Parathyroid adenoma (tissue), 2 donors: Measurements from ENCODE around the gene MCTS1.

Source experiments
- H2AFZ ChIP-seq: fragments of 300-600 bp; sonication (generic); one replicate; pipeline ENCODE4 v1.7.0; 2017; ENCODE audit warnings: antibody characterized with exemption, mild to moderate bottlenecking
- H3K27ac ChIP-seq: fragments of 300-600 bp; sonication (generic); one replicate; pipeline ENCODE4 v1.7.0; 2017
- H3K27me3 ChIP-seq: fragments of 300-600 bp; sonication (generic); one replicate; pipeline ENCODE4 v1.7.0; 2017; ENCODE audit warnings: low read length; ENCODE audit not compliant: control insufficient read depth, insufficient read depth
- H3K36me3 ChIP-seq: fragments of 300-600 bp; sonication (generic); one replicate; pipeline ENCODE4 v1.7.0; 2017; ENCODE audit warnings: low read length; ENCODE audit not compliant: control insufficient read depth, insufficient read depth
- H3K4me1 ChIP-seq: fragments of 300-600 bp; sonication (generic); one replicate; pipeline ENCODE4 v1.7.0; 2017; ENCODE audit warnings: control low read depth
- H3K4me2 ChIP-seq: fragments of 300-600 bp; sonication (generic); one replicate; pipeline ENCODE4 v1.7.0; 2017; ENCODE audit warnings: low read length
- H3K4me3 ChIP-seq: fragments of 300-600 bp; sonication (generic); one replicate; pipeline ENCODE4 v1.7.0; 2017; ENCODE audit warnings: low read depth, low read length
- H3K79me2 ChIP-seq: fragments of 300-600 bp; sonication (generic); one replicate; pipeline ENCODE4 v1.7.0; 2017; ENCODE audit warnings: control low read depth
- H3K9ac ChIP-seq: fragments of 300-600 bp; sonication (generic); one replicate; pipeline ENCODE4 v1.7.0; 2017; ENCODE audit warnings: mild to moderate bottlenecking
- H3K9me3 ChIP-seq: fragments of 300-600 bp; sonication (generic); one replicate; pipeline ENCODE4 v1.7.0; 2017; ENCODE audit warnings: low read length; ENCODE audit not compliant: control insufficient read depth
- TF ChIP-seq, protein P1 (sequence below): fragments of 300-600 bp; sonication (generic); IDR thresholded peaks from one replicate; pipeline ENCODE4 v1.7.0; 2017; ENCODE audit warnings: antibody characterized with exemption, mild to moderate bottlenecking
- donor health status: primary hyperparathyroidism.

The MCTS1 gene

DNA sequence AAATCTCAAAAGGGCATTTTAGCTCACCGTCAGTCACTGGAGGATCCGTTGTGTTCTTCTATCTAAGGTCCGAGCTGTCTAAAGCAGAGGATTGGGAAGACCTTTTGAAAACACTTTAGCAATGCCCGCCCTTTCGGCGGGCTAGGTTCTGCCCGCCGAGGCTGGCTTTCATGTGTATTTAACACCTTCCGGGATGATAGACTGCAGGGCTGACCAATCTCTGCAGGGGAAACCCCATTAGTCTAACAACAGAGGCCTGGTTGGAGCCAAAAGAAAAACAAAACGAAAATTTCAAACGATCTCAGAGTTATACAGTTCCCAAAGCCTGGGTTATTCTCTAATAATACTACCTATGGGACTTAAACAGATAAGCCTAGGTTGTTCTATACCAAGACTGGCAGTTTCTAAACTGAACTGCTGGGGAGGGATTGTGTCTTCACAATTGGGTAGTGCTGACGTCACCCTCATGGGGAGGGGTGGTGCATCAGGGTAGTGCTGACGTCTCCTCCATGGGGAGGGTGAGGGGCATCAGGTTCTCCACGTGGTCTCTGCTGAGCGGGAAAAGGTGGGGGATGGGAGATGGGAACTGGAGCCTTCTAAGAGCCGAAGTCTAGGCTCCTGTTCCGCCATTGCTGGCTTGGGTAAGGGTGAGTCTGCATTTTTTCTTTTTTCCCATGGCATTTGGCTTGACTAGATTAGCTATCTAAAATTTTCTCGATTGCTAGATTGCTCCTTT, 28.4 kb upstream of the MCTS1 start:
- Histone ChIP-seq H3K27ac (no peak overlapping the region), H3K4me3 (no peak overlapping the region)
- TF ChIP-seq, protein P1, sequence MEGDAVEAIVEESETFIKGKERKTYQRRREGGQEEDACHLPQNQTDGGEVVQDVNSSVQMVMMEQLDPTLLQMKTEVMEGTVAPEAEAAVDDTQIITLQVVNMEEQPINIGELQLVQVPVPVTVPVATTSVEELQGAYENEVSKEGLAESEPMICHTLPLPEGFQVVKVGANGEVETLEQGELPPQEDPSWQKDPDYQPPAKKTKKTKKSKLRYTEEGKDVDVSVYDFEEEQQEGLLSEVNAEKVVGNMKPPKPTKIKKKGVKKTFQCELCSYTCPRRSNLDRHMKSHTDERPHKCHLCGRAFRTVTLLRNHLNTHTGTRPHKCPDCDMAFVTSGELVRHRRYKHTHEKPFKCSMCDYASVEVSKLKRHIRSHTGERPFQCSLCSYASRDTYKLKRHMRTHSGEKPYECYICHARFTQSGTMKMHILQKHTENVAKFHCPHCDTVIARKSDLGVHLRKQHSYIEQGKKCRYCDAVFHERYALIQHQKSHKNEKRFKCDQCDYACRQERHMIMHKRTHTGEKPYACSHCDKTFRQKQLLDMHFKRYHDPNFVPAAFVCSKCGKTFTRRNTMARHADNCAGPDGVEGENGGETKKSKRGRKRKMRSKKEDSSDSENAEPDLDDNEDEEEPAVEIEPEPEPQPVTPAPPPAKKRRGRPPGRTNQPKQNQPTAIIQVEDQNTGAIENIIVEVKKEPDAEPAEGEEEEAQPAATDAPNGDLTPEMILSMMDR, result no peak

DNA sequence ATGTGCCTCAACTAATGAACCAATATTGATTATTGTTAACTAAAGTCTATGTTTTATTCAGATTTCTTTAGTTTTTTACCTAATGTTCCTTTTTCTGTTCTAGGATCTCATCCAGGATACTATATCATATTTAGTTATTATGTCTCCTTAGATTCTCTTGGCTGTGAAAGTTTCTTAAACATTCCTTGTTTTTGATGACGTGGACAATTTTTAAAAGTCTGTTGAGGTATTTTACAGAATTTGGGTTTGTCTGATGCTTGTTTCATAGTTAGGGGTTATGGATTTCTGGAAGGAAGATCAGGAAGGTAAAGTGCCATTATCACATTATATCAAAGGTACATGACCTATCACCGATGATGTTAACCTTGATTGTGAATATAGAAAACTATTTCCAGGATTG, 18.2 kb upstream of the MCTS1 start:
- no peak overlapping the region for H3K27ac ChIP-seq
- H3K36me3 ChIP-seq, result no peaks in the 10 kb centered on the region
- no peak overlapping the region for H3K4me2 ChIP-seq
- H3K9ac ChIP-seq, result no peak overlapping the region
- no peaks in the 10 kb centered on the region for H3K27me3 ChIP-seq
- H3K9me3 ChIP-seq, result no peaks in the 10 kb centered on the region
- H3K4me3 ChIP-seq, result no peak overlapping the region
- H3K79me2 ChIP-seq, result no peaks in the 10 kb centered on the region
- TF ChIP-seq, protein P1, result no peak
- H3K4me1 ChIP-seq, result no peaks in the 10 kb centered on the region
- no peak overlapping the region for H2AFZ ChIP-seq

More for the DNA sequence above, 28.4 kb upstream of the MCTS1 start:
- no peaks in the 10 kb centered on the region for H3K27me3 ChIP-seq
- H3K36me3 ChIP-seq, result no peaks in the 10 kb centered on the region
- no peak overlapping the region for H3K4me2 ChIP-seq
- no peaks in the 10 kb centered on the region for H3K4me1 ChIP-seq
- no peak overlapping the region for H2AFZ ChIP-seq
- no peak overlapping the region for H3K9ac ChIP-seq
- no peaks in the 10 kb centered on the region for H3K79me2 ChIP-seq
- no peaks in the 10 kb centered on the region for H3K9me3 ChIP-seq

DNA sequence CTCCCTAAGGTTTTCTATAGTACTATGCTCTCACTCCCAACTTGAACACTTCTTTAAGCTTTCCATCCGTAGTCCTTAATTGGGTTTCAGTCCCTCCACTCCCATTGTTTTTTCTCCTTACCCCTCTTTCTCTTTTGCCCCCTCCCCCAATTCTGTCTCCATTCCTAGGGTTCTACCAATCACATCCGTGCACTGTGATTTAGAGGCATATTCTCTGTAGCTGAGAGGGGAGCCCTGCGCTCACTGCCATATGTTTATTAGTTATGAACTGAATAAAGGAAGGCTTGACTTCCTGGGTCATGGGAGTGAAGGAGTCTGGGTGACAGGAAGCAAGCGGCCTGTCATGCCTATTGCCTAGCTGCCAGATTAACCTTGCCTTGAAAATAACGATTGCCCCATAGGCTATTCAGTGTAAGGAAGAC, 471 bp downstream of the MCTS1 start:
- H3K9ac ChIP-seq, result peak overlapping the region; percentile 61
- H3K4me1 ChIP-seq, result no peaks in the 10 kb centered on the region
- no peaks in the 10 kb centered on the region for H3K36me3 ChIP-seq
- peak overlapping the region; percentile 83 for H3K4me3 ChIP-seq
- peak overlapping the region; percentile 84 for H3K4me2 ChIP-seq
- peak overlapping the region; percentile 84 for H2AFZ ChIP-seq
- H3K27ac ChIP-seq, result peak overlapping the region; percentile 91
- H3K79me2 ChIP-seq, result no peaks in the 10 kb centered on the region
- TF ChIP-seq, protein P1, result no peak
- H3K9me3 ChIP-seq, result no peaks in the 10 kb centered on the region
- no peaks in the 10 kb centered on the region for H3K27me3 ChIP-seq

DNA sequence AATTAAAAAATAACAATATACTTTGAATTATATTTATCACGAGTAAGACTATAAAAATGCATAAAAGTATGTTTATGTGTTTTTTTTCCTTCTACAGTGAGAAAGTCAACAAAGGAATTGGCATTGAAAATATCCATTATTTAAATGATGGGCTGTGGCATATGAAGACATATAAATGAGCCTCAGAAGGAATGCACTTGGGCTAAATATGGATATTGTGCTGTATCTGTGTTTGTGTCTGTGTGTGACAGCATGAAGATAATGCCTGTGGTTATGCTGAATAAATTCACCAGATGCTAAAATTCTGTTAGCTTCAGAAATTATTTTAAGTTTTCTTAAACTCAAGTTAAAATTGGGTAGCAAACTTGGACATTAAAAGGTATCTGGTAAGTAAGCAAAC, 8.2 kb downstream of the MCTS1 start:
- no peaks in the 10 kb centered on the region for H3K4me1 ChIP-seq
- H2AFZ ChIP-seq, result no peak overlapping the region
- H3K4me2 ChIP-seq, result no peak overlapping the region
- H3K79me2 ChIP-seq, result no peaks in the 10 kb centered on the region
- TF ChIP-seq, protein P1, result no peak
- H3K9me3 ChIP-seq, result no peaks in the 10 kb centered on the region
- no peak overlapping the region for H3K27ac ChIP-seq
- H3K36me3 ChIP-seq, result no peaks in the 10 kb centered on the region
- no peaks in the 10 kb centered on the region for H3K27me3 ChIP-seq
- no peak overlapping the region for H3K9ac ChIP-seq
- H3K4me3 ChIP-seq, result no peak overlapping the region

DNA sequence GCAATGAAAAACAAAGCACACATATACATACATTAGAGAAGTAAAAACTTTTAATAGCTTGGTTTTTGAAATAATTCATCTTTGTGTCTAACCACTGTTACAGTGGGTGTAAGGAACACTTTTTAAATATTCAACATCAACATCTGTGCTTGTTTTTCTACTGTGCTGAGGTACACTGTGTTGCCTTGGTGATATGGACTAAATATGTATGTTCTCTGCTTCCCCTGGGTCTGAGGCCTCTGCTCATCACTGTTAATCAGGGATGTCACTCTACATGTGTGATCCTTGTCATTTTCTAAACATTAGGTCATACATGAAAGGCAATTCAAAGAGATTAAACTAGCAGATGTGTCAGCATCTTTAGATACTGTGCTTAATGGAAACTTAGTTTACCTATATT, 10.9 kb downstream of the MCTS1 start:
- no peaks in the 10 kb centered on the region for H3K4me1 ChIP-seq
- no peaks in the 10 kb centered on the region for H3K9me3 ChIP-seq
- no peak overlapping the region for H3K4me3 ChIP-seq
- H3K9ac ChIP-seq, result no peak overlapping the region
- no peaks in the 10 kb centered on the region for H3K79me2 ChIP-seq
- H3K4me2 ChIP-seq, result no peak overlapping the region
- H3K27ac ChIP-seq, result no peak overlapping the region
- H2AFZ ChIP-seq, result no peak overlapping the region
- TF ChIP-seq, protein P1, result no peak
- H3K27me3 ChIP-seq, result no peaks in the 10 kb centered on the region
- H3K36me3 ChIP-seq, result no peaks in the 10 kb centered on the region
